HG02571 (cell line): ENCODE measurements around the gene NDNF.

Experiments used
- ATAC-seq: cut with Tn5 transposase; IDR thresholded peaks from one replicate; pipeline ENCODE4 v1.9.1; 2021; ENCODE audit warnings: mild to moderate bottlenecking, moderate library complexity; ENCODE audit not compliant: unreplicated experiment

The NDNF gene

GRCh38 chr4:121015421-121015820, 56.9 kb downstream of the NDNF start:
- ATAC-seq: no peak

- no peak for ATAC-seq
Measured at GRCh38 chr4:121014544-121014943, 57.8 kb downstream of the NDNF start.

- ATAC-seq: no peak
Measured at GRCh38 chr4:121011780-121012340, 60.5 kb downstream of the NDNF start.

- no peak for ATAC-seq
Measured at GRCh38 chr4:121011138-121011537, 61.2 kb downstream of the NDNF start.

- no peak for ATAC-seq
Measured at GRCh38 chr4:121009578-121010478, 62.5 kb downstream of the NDNF start.

GRCh38 chr4:121007660-121008059, 64.7 kb downstream of the NDNF start:
- ATAC-seq: no peak

- ATAC-seq: no peak
Measured at GRCh38 chr4:121003863-121004262, 68.5 kb downstream of the NDNF start.

GRCh38 chr4:120995266-120996010, 76.9 kb downstream of the NDNF start:
- no peak for ATAC-seq

- no peak for ATAC-seq
Measured at GRCh38 chr4:120994521-120994920, 77.8 kb downstream of the NDNF start.

GRCh38 chr4:120991885-120992284, 80.5 kb downstream of the NDNF start:
- no peak for ATAC-seq

- ATAC-seq: no peak
Measured at GRCh38 chr4:120990246-120990645, 82.1 kb downstream of the NDNF start.
